ENCODE measurements around the gene FAM81B.

DNA sequence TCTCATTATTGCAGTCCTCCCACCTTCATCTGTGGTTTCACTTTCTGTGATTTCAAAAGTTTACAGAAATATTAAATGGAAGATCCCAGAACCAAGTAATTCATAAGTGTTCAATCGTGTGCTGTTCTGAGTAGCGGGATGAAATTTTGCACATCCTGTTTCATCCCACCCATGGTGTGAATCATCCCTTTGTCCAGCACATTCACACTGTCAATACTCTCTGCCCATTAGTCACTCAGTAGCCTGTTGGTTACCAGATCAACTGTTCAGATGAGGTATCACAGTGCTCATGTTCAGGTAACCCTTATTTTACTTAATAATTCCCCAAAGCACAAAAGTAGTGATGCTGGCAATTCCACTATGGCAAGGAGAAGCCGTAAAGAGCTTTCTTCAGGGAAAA is 26.8 kb downstream of the FAM81B start:
- no peak for TF ChIP-seq SP1 (IDR thresholded peaks at IDR 0.05)
- no peak for TF ChIP-seq FOXA1 (IDR thresholded peaks at IDR 0.05)
